Measurements from ENCODE around the gene DLG1. TPM values are rescaled to one million over a fixed set of nuclear protein-coding genes. Genes with fewer than 3 reads are reported as not detected.

DLG1 gene
- polyA plus RNA-seq, 3 donors: 84.9 to 90.7 (median 85.5) TPM

GRCh38 chr3:197253238-197253947 is 45.0 kb downstream of the DLG1 start:
- DNase-seq (ENCODE audit: low read depth in 3 of 3, low spot score in 2 of 3): no peak

GRCh38 chr3:197249542-197249941 is 48.9 kb downstream of the DLG1 start:
- no peak for DNase-seq (ENCODE audit: low read depth in 3 of 3, low spot score in 2 of 3)

GRCh38 chr3:197248341-197248740 is 50.1 kb downstream of the DLG1 start:
- no peak for DNase-seq (ENCODE audit: low read depth in 3 of 3, low spot score in 2 of 3)

- DNase-seq (ENCODE audit: low read depth in 3 of 3, low spot score in 2 of 3): no peak
Measured at GRCh38 chr3:197244751-197245150, 53.7 kb downstream of the DLG1 start.

GRCh38 chr3:197242784-197243432 is 55.5 kb downstream of the DLG1 start:
- no peak for DNase-seq (ENCODE audit: low read depth in 3 of 3, low spot score in 2 of 3)

- DNase-seq (ENCODE audit: low read depth in 3 of 3, low spot score in 2 of 3): no peak
Measured at GRCh38 chr3:197241173-197241572, 57.2 kb downstream of the DLG1 start.

GRCh38 chr3:197239857-197240256 is 58.6 kb downstream of the DLG1 start:
- DNase-seq (ENCODE audit: low read depth in 3 of 3, low spot score in 2 of 3): no peak

- DNase-seq (ENCODE audit: low read depth in 3 of 3, low spot score in 2 of 3): no peak
Measured at GRCh38 chr3:197238842-197239241, 59.6 kb downstream of the DLG1 start.

- DNase-seq (ENCODE audit: low read depth in 3 of 3, low spot score in 2 of 3): no peak
Measured at GRCh38 chr3:197237897-197238296, 60.5 kb downstream of the DLG1 start.

- DNase-seq (ENCODE audit: low read depth in 3 of 3, low spot score in 2 of 3): no peak
Measured at GRCh38 chr3:197236362-197236761, 62.0 kb downstream of the DLG1 start.

GRCh38 chr3:197234947-197235914 is 63.2 kb downstream of the DLG1 start:
- no peak for DNase-seq (ENCODE audit: low read depth in 3 of 3, low spot score in 2 of 3)

GRCh38 chr3:197231321-197231720 is 67.1 kb downstream of the DLG1 start:
- DNase-seq (ENCODE audit: low read depth in 3 of 3, low spot score in 2 of 3): no peak

GRCh38 chr3:197229836-197230235 is 68.6 kb downstream of the DLG1 start:
- no peak for DNase-seq (ENCODE audit: low read depth in 3 of 3, low spot score in 2 of 3)

GRCh38 chr3:197229178-197229577 is 69.2 kb downstream of the DLG1 start:
- no peak for DNase-seq (ENCODE audit: low read depth in 3 of 3, low spot score in 2 of 3)

- DNase-seq (ENCODE audit: low read depth in 3 of 3, low spot score in 2 of 3): no peak
Measured at GRCh38 chr3:197227780-197228574, 70.4 kb downstream of the DLG1 start.

GRCh38 chr3:197226179-197226578 is 72.2 kb downstream of the DLG1 start:
- no peak for DNase-seq (ENCODE audit: low read depth in 3 of 3, low spot score in 2 of 3)

- DNase-seq (ENCODE audit: low read depth in 3 of 3, low spot score in 2 of 3): no peak
Measured at GRCh38 chr3:197225579-197225978, 72.8 kb downstream of the DLG1 start.

GRCh38 chr3:197224034-197224444 is 74.4 kb downstream of the DLG1 start:
- DNase-seq (ENCODE audit: low read depth in 3 of 3, low spot score in 2 of 3): peak in 2 of 3 donors; percentile 13 to 30

- no peak for DNase-seq (ENCODE audit: low read depth in 3 of 3, low spot score in 2 of 3)
Measured at GRCh38 chr3:197222937-197223370, 75.5 kb downstream of the DLG1 start.

- no peak for DNase-seq (ENCODE audit: low read depth in 3 of 3, low spot score in 2 of 3)
Measured at GRCh38 chr3:197219619-197220018, 78.8 kb downstream of the DLG1 start.
